ENCODE data around the gene MTG2. TPM values are rescaled to one million over a fixed set of nuclear protein-coding genes. Genes with fewer than 3 reads are reported as not detected.

MTG2 gene
- total and polyA plus RNA-seq, 2 experiments from 2014 or later = 11.3 to 11.7 TPM

DNA sequence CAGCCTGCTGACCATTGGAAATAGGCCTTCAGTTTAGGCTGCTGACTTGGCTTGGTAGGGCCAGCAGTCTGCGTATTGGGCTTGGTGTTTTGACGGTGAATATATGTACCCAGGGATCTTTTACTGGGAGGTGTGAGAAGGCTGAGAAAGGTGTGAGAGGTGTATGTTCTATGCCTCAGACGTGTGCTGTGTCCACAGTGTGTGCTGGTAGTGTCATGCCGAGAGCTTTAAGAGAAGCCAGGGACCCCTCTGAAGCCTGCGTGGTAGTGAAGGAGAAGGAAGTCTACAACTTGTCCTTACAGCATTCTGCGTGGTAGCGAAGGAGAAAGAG lies 37.2 kb upstream of the MTG2 start:
- TF ChIP-seq ZNF331 (CRISPR knock-in tag; IDR thresholded peaks at IDR 0.05; ENCODE audit: low read depth) = no peak
- no peak for TF ChIP-seq NANOG (IDR thresholded peaks at IDR 0.05; ENCODE audit: borderline replicate concordance)
- TF ChIP-seq, protein P1, sequence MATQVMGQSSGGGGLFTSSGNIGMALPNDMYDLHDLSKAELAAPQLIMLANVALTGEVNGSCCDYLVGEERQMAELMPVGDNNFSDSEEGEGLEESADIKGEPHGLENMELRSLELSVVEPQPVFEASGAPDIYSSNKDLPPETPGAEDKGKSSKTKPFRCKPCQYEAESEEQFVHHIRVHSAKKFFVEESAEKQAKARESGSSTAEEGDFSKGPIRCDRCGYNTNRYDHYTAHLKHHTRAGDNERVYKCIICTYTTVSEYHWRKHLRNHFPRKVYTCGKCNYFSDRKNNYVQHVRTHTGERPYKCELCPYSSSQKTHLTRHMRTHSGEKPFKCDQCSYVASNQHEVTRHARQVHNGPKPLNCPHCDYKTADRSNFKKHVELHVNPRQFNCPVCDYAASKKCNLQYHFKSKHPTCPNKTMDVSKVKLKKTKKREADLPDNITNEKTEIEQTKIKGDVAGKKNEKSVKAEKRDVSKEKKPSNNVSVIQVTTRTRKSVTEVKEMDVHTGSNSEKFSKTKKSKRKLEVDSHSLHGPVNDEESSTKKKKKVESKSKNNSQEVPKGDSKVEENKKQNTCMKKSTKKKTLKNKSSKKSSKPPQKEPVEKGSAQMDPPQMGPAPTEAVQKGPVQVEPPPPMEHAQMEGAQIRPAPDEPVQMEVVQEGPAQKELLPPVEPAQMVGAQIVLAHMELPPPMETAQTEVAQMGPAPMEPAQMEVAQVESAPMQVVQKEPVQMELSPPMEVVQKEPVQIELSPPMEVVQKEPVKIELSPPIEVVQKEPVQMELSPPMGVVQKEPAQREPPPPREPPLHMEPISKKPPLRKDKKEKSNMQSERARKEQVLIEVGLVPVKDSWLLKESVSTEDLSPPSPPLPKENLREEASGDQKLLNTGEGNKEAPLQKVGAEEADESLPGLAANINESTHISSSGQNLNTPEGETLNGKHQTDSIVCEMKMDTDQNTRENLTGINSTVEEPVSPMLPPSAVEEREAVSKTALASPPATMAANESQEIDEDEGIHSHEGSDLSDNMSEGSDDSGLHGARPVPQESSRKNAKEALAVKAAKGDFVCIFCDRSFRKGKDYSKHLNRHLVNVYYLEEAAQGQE (IDR thresholded peaks at IDR 0.05; ENCODE audit: unreplicated experiment) = no peak
- TF ChIP-seq, protein P2, sequence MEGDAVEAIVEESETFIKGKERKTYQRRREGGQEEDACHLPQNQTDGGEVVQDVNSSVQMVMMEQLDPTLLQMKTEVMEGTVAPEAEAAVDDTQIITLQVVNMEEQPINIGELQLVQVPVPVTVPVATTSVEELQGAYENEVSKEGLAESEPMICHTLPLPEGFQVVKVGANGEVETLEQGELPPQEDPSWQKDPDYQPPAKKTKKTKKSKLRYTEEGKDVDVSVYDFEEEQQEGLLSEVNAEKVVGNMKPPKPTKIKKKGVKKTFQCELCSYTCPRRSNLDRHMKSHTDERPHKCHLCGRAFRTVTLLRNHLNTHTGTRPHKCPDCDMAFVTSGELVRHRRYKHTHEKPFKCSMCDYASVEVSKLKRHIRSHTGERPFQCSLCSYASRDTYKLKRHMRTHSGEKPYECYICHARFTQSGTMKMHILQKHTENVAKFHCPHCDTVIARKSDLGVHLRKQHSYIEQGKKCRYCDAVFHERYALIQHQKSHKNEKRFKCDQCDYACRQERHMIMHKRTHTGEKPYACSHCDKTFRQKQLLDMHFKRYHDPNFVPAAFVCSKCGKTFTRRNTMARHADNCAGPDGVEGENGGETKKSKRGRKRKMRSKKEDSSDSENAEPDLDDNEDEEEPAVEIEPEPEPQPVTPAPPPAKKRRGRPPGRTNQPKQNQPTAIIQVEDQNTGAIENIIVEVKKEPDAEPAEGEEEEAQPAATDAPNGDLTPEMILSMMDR (conservative IDR thresholded peaks at IDR 0.05; ENCODE audit: low read depth in 2 of 2) = no peak
- TF ChIP-seq, protein P3, sequence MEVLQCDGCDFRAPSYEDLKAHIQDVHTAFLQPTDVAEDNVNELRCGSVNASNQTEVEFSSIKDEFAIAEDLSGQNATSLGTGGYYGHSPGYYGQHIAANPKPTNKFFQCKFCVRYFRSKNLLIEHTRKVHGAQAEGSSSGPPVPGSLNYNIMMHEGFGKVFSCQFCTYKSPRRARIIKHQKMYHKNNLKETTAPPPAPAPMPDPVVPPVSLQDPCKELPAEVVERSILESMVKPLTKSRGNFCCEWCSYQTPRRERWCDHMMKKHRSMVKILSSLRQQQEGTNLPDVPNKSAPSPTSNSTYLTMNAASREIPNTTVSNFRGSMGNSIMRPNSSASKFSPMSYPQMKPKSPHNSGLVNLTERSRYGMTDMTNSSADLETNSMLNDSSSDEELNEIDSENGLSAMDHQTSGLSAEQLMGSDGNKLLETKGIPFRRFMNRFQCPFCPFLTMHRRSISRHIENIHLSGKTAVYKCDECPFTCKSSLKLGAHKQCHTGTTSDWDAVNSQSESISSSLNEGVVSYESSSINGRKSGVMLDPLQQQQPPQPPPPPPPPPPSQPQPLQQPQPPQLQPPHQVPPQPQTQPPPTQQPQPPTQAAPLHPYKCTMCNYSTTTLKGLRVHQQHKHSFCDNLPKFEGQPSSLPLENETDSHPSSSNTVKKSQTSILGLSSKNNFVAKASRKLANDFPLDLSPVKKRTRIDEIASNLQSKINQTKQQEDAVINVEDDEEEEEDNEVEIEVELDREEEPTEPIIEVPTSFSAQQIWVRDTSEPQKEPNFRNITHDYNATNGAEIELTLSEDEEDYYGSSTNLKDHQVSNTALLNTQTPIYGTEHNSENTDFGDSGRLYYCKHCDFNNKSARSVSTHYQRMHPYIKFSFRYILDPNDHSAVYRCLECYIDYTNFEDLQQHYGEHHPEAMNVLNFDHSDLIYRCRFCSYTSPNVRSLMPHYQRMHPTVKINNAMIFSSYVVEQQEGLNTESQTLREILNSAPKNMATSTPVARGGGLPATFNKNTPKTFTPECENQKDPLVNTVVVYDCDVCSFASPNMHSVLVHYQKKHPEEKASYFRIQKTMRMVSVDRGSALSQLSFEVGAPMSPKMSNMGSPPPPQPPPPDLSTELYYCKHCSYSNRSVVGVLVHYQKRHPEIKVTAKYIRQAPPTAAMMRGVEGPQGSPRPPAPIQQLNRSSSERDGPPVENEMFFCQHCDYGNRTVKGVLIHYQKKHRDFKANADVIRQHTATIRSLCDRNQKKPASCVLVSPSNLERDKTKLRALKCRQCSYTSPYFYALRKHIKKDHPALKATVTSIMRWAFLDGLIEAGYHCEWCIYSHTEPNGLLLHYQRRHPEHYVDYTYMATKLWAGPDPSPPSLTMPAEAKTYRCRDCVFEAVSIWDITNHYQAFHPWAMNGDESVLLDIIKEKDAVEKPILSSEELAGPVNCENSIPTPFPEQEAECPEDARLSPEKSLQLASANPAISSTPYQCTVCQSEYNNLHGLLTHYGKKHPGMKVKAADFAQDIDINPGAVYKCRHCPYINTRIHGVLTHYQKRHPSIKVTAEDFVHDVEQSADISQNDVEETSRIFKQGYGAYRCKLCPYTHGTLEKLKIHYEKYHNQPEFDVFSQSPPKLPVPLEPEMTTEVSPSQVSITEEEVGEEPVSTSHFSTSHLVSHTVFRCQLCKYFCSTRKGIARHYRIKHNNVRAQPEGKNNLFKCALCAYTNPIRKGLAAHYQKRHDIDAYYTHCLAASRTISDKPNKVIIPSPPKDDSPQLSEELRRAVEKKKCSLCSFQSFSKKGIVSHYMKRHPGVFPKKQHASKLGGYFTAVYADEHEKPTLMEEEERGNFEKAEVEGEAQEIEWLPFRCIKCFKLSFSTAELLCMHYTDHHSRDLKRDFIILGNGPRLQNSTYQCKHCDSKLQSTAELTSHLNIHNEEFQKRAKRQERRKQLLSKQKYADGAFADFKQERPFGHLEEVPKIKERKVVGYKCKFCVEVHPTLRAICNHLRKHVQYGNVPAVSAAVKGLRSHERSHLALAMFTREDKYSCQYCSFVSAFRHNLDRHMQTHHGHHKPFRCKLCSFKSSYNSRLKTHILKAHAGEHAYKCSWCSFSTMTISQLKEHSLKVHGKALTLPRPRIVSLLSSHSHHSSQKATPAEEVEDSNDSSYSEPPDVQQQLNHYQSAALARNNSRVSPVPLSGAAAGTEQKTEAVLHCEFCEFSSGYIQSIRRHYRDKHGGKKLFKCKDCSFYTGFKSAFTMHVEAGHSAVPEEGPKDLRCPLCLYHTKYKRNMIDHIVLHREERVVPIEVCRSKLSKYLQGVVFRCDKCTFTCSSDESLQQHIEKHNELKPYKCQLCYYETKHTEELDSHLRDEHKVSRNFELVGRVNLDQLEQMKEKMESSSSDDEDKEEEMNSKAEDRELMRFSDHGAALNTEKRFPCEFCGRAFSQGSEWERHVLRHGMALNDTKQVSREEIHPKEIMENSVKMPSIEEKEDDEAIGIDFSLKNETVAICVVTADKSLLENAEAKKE (CRISPR knock-in tag; IDR thresholded peaks at IDR 0.05) = no peak
- TF ChIP-seq POLR2AphosphoS5 (IDR thresholded peaks at IDR 0.05; ENCODE audit: low read depth) = no peak
- no peak for TF ChIP-seq STAT1 (IDR thresholded peaks at IDR 0.05; ENCODE audit: unreplicated experiment)
- no peak overlapping the region for H3K27ac Mint-ChIP-seq
- H3K27me3 ChIP-seq (ENCODE audit: insufficient read depth) = no peaks in the 10 kb centered on the region
- H3K27me3 Mint-ChIP-seq (ENCODE audit: insufficient read depth, low read depth, poor library complexity) = peaks cover 28% of the 10 kb centered on the region
- ATAC-seq = no peak
- no peak overlapping the region for H2AFZ ChIP-seq
- peaks cover 13% of the 10 kb centered on the region for H3K4me1 ChIP-seq (ENCODE audit: insufficient read depth)
- peaks cover 43% of the 10 kb centered on the region for H4K20me1 ChIP-seq (replicated peaks; ENCODE audit: insufficient read depth)
- H3K4me3 Mint-ChIP-seq = peak overlapping the region; percentile 84
- peaks cover 6% of the 10 kb centered on the region for H3F3A ChIP-seq (replicated peaks; ENCODE audit: low read depth)
- H3K4me1 Mint-ChIP-seq = peaks cover 49% of the 10 kb centered on the region
- H3K27ac ChIP-seq (ENCODE audit: low read depth) = no peak overlapping the region
- peak overlapping the region; percentile 83; the same call in 1 of the 2 replicates for H3K4me3 ChIP-seq
- H3K9me2 ChIP-seq (ENCODE audit: insufficient read depth) = no peaks in the 10 kb centered on the region
- no peaks in the 10 kb centered on the region; the same call in 2 of the 3 replicates for H3K9me3 Mint-ChIP-seq
- H3K79me2 ChIP-seq (replicated peaks; ENCODE audit: insufficient read depth) = peaks cover 84% of the 10 kb centered on the region
- peaks cover 2% of the 10 kb centered on the region for H3K36me3 ChIP-seq (ENCODE audit: insufficient read depth)
- DNase-seq (ENCODE audit: low spot score) = no peak
- peaks cover 39% of the 10 kb centered on the region for H3K36me3 Mint-ChIP-seq (ENCODE audit: low read depth)
- H3K4me2 ChIP-seq = 0 out of 2 replicates have a peak overlapping the region, but pooled peaks have one; percentile 98

Data from GM23338 (cell line).